SU-DHL-6 (cell line): ENCODE data around the gene HTT.

Experiments
- H2AFZ ChIP-seq: fragments of 200-600 bp; sonication (generic); 2 replicates; pipeline ENCODE4 v1.6.1; 2014; ENCODE audit warnings: low read depth, mild to moderate bottlenecking, moderate library complexity, mixed read lengths, antibody characterized with exemption, low read length; ENCODE audit not compliant: severe bottlenecking
- H3F3A ChIP-seq: fragments of 200-600 bp; shearing (Covaris generic); 2 replicates; pipeline ENCODE4 v1.6.0; 2016; ENCODE audit warnings: antibody characterized with exemption, mild to moderate bottlenecking; ENCODE audit not compliant: insufficient read depth
- H3K27ac ChIP-seq: fragments of 200-600 bp; sonication (generic); 2 replicates; pipeline ENCODE4 v1.5.1; 2016; ENCODE audit warnings: low read depth, mild to moderate bottlenecking, low read length, moderate library complexity, mixed read lengths
- H3K27me3 ChIP-seq: fragments of 200-600 bp; sonication (generic), shearing (Covaris generic); 2 replicates; pipeline ENCODE4 v1.6.0; 2014; ENCODE audit warnings: mild to moderate bottlenecking, low read length
- H3K36me3 ChIP-seq: fragments of 200-600 bp; sonication (generic); 2 replicates; pipeline ENCODE4 v1.6.1; 2014; ENCODE audit warnings: mild to moderate bottlenecking, low read length, mixed read lengths
- H3K4me2 ChIP-seq: fragments of 300-600, 200-600 bp; shearing (Covaris generic), sonication (generic); 2 replicates; pipeline ENCODE4 v1.6.0; 2014; ENCODE audit warnings: low read length, low read depth, mild to moderate bottlenecking; ENCODE audit not compliant: poor library complexity, severe bottlenecking
- H3K4me3 ChIP-seq: fragments of 200-600 bp; sonication (generic); 2 replicates; pipeline ENCODE4 v1.5.1; 2014; ENCODE audit warnings: antibody characterized with exemption, low read length, mild to moderate bottlenecking, mixed read lengths; ENCODE audit not compliant: insufficient read depth, poor library complexity, severe bottlenecking
- H3K79me2 ChIP-seq: fragments of 200-600 bp; sonication (generic); 2 replicates; pipeline ENCODE4 v1.6.1; 2014; ENCODE audit warnings: mild to moderate bottlenecking, low read length, moderate library complexity; ENCODE audit not compliant: insufficient read depth
- H3K9ac ChIP-seq: fragments of 200-600 bp; sonication (generic); 2 replicates; pipeline ENCODE4 v1.7.0; 2014; ENCODE audit warnings: mild to moderate bottlenecking, low read length
- H3K9me2 ChIP-seq: fragments of 200-600 bp; sonication (generic); replicated peaks from 2 replicates; pipeline ENCODE4 v1.6.1; 2014; ENCODE audit warnings: low read length; ENCODE audit not compliant: insufficient read depth
- H3K9me3 ChIP-seq: fragments of 200-600 bp; sonication (generic); 2 replicates; pipeline ENCODE4 v1.6.1; 2014; ENCODE audit warnings: low read length, mixed read lengths; ENCODE audit not compliant: insufficient read depth
- H4K20me1 ChIP-seq: fragments of 200-600 bp; sonication (generic); 2 replicates; pipeline ENCODE4 v1.6.1; 2014; ENCODE audit warnings: low read depth, mild to moderate bottlenecking, antibody characterized with exemption, low read length, moderate library complexity, mixed read lengths
- CTCF ChIP-seq: fragments of 200-600 bp; sonication (generic); IDR thresholded peaks from one replicate; pipeline ENCODE4 v1.5.1; 2017; ENCODE audit warnings: antibody characterized with exemption, mild to moderate bottlenecking, low read length, moderate library complexity; ENCODE audit not compliant: insufficient read depth, poor library complexity, severe bottlenecking
- EZH2phosphoT487 ChIP-seq: fragments of 200-600 bp; sonication (generic), shearing (Covaris generic); conservative IDR thresholded peaks from 2 replicates; pipeline ENCODE4 v1.6.1; 2018; ENCODE audit warnings: mild to moderate bottlenecking, antibody characterized with exemption, low read length, moderate library complexity, mixed read lengths

Gene HTT

GRCh38 chr4:3183008-3183407 lies 108.5 kb downstream of the HTT start:
- no peaks in the 10 kb centered on the region for H3F3A ChIP-seq
- no peak overlapping the region for H2AFZ ChIP-seq
- H3K9me3 ChIP-seq = no peaks in the 10 kb centered on the region
- no peaks in the 10 kb centered on the region for H3K79me2 ChIP-seq
- no peak overlapping the region for H3K4me3 ChIP-seq
- H3K27ac ChIP-seq = no peak overlapping the region
- H3K36me3 ChIP-seq = peaks cover 3% of the 10 kb centered on the region; the same call in 1 of the 2 replicates
- H3K9me2 ChIP-seq = no peaks in the 10 kb centered on the region
- no peak overlapping the region for H3K9ac ChIP-seq
- TF ChIP-seq EZH2phosphoT487 (no peak), CTCF (no peak)
- H4K20me1 ChIP-seq = no peaks in the 10 kb centered on the region
- H3K27me3 ChIP-seq = no peaks in the 10 kb centered on the region
- no peak overlapping the region for H3K4me2 ChIP-seq

- H3F3A ChIP-seq = no peaks in the 10 kb centered on the region
- TF ChIP-seq EZH2phosphoT487 (no peak), CTCF (no peak)
- H3K79me2 ChIP-seq = no peaks in the 10 kb centered on the region
- no peaks in the 10 kb centered on the region for H3K27me3 ChIP-seq
- H4K20me1 ChIP-seq = no peaks in the 10 kb centered on the region
- H3K27ac ChIP-seq = no peak overlapping the region
- no peak overlapping the region for H3K9ac ChIP-seq
- H2AFZ ChIP-seq = no peak overlapping the region
- peaks cover 6% of the 10 kb centered on the region; the same call in 1 of the 2 replicates for H3K36me3 ChIP-seq
- H3K4me2 ChIP-seq = no peak overlapping the region
- H3K9me2 ChIP-seq = no peaks in the 10 kb centered on the region
- no peaks in the 10 kb centered on the region for H3K9me3 ChIP-seq
- no peak overlapping the region for H3K4me3 ChIP-seq
Measured at GRCh38 chr4:3184725-3185124, 110.2 kb downstream of the HTT start.

- H3K9ac ChIP-seq = no peak overlapping the region
- TF ChIP-seq EZH2phosphoT487 (no peak), CTCF (no peak)
- H2AFZ ChIP-seq = no peak overlapping the region
- no peaks in the 10 kb centered on the region for H3K79me2 ChIP-seq
- H3K27ac ChIP-seq = no peak overlapping the region
- H3K4me3 ChIP-seq = no peak overlapping the region
- H3K27me3 ChIP-seq = no peaks in the 10 kb centered on the region
- H3K4me2 ChIP-seq = no peak overlapping the region
- no peaks in the 10 kb centered on the region for H3F3A ChIP-seq
- H3K9me2 ChIP-seq = no peaks in the 10 kb centered on the region
- 0 out of 2 replicates have a peak, but pooled peaks cover 3% of the 10 kb centered on the region for H3K36me3 ChIP-seq
- no peaks in the 10 kb centered on the region for H4K20me1 ChIP-seq
- H3K9me3 ChIP-seq = no peaks in the 10 kb centered on the region
Measured at GRCh38 chr4:3186609-3187008, 112.1 kb downstream of the HTT start.

- TF ChIP-seq EZH2phosphoT487 = no peak
- no peak for TF ChIP-seq CTCF
- H3K4me2 ChIP-seq = no peak overlapping the region
- no peak overlapping the region for H3K9ac ChIP-seq
- H3K79me2 ChIP-seq = no peaks in the 10 kb centered on the region
- H3F3A ChIP-seq = no peaks in the 10 kb centered on the region
- H3K9me2 ChIP-seq = no peaks in the 10 kb centered on the region
- no peaks in the 10 kb centered on the region for H3K9me3 ChIP-seq
- H3K27me3 ChIP-seq = no peaks in the 10 kb centered on the region
- H3K4me3 ChIP-seq = no peak overlapping the region
- H3K36me3 ChIP-seq = 0 out of 2 replicates have a peak, but pooled peaks cover 3% of the 10 kb centered on the region
- H4K20me1 ChIP-seq = no peaks in the 10 kb centered on the region
- no peak overlapping the region for H2AFZ ChIP-seq
- no peak overlapping the region for H3K27ac ChIP-seq
Measured at GRCh38 chr4:3188118-3188517, 113.6 kb downstream of the HTT start.
